Measurements from ENCODE around the gene RANBP3. TPM values are rescaled to one million over a fixed set of nuclear protein-coding genes. Genes with fewer than 3 reads are reported as not detected.

Gene RANBP3
- total and polyA plus RNA-seq, 2 experiments from 2014 or later = 40.2 to 98.3 TPM

DNA sequence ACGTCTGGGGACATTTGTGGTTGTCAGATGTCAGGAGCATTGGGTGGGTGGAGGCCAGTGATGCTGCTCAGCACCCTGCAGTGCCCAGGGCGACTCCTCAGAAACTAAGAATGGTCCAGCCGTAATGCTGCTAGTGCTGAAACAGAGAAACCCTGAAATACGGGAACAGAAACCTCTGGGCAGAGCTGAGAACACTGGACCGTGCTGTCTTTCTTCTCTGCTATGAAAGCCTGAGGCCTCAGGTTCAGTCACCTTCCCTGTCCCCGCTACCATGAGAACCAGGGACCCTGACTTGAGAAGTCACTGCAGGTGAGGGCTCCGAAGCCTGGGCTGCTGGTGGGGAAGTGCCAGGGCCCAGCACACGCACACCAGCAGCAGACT is 50.5 kb downstream of the RANBP3 start (continued):
- TF ChIP-seq ZNF462 (CRISPR knock-in tag; IDR thresholded peaks at IDR 0.05) = no peak

DNA sequence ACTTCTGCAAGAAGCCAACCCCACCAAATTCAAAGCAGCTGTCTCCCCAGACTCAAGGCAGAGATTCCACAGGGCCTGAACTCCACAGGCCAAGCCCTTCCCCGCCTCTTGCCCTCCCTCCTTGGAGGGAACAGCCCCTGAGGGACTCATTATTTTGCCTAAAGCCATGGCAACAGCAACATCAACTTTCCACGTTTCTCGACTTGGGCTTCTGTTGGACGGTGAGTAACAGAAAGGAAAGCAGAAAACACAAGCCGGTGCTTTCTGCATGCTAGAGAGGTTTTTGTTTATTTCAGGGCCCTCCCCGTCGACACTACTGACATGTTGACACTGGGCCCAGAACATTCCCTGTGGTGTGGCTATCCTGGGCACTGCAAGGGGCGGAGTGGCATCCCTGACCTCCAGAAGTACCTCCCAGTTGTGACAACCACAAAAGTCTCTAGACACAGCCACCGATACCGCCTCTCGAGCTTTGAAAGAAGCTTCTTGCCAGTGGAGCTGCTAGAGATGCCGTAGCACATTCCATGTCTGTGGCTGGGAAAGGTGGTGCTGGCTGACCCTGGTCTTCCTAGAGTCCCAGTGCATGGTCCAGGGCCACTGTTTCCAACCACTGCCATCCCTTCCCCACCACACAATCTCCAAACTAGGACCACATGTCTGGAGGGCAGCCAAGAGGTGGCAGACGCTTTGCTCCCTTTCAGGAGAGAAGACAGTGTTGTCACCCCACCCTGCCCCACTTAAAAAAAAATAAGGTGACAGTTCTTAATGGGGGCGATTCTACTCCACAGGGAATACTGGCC is 51.1 kb downstream of the RANBP3 start:
- Histone ChIP-seq H3K79me2 (replicated peaks; ENCODE audit: insufficient read depth) (no peaks in the 10 kb centered on the region), H3K27ac (ENCODE audit: low read depth) (no peak overlapping the region), H2AFZ (no peak overlapping the region), H3K9me2 (ENCODE audit: insufficient read depth) (no peaks in the 10 kb centered on the region), H3K27me3 (ENCODE audit: insufficient read depth) (no peaks in the 10 kb centered on the region), H3K4me1 (ENCODE audit: insufficient read depth) (no peaks in the 10 kb centered on the region), H3F3A (replicated peaks; ENCODE audit: low read depth) (0 out of 2 replicates have a peak, but pooled peaks cover 3% of the 10 kb centered on the region), H3K36me3 (ENCODE audit: insufficient read depth) (peaks cover 26% of the 10 kb centered on the region), H3K4me2 (no peak overlapping the region), H4K20me1 (replicated peaks; ENCODE audit: insufficient read depth) (no peaks in the 10 kb centered on the region; the same call in 1 of the 2 replicates), H3K4me3 (no peak overlapping the region)
- Mint-ChIP-seq H3K27ac (no peak overlapping the region), H3K4me3 (no peak overlapping the region), H3K27me3 (ENCODE audit: insufficient read depth, low read depth, poor library complexity) (peaks cover 9% of the 10 kb centered on the region), H3K4me1 (no peaks in the 10 kb centered on the region), H3K36me3 (ENCODE audit: low read depth) (peaks cover 80% of the 10 kb centered on the region), H3K9me3 (no peaks in the 10 kb centered on the region)
- no peak for ATAC-seq
- no peak for DNase-seq (ENCODE audit: low spot score)
- TF ChIP-seq ZNF114 (CRISPR knock-in tag; IDR thresholded peaks at IDR 0.05) = no peak
- no peak for TF ChIP-seq NANOG (IDR thresholded peaks at IDR 0.05; ENCODE audit: borderline replicate concordance)
- TF ChIP-seq, protein P1, sequence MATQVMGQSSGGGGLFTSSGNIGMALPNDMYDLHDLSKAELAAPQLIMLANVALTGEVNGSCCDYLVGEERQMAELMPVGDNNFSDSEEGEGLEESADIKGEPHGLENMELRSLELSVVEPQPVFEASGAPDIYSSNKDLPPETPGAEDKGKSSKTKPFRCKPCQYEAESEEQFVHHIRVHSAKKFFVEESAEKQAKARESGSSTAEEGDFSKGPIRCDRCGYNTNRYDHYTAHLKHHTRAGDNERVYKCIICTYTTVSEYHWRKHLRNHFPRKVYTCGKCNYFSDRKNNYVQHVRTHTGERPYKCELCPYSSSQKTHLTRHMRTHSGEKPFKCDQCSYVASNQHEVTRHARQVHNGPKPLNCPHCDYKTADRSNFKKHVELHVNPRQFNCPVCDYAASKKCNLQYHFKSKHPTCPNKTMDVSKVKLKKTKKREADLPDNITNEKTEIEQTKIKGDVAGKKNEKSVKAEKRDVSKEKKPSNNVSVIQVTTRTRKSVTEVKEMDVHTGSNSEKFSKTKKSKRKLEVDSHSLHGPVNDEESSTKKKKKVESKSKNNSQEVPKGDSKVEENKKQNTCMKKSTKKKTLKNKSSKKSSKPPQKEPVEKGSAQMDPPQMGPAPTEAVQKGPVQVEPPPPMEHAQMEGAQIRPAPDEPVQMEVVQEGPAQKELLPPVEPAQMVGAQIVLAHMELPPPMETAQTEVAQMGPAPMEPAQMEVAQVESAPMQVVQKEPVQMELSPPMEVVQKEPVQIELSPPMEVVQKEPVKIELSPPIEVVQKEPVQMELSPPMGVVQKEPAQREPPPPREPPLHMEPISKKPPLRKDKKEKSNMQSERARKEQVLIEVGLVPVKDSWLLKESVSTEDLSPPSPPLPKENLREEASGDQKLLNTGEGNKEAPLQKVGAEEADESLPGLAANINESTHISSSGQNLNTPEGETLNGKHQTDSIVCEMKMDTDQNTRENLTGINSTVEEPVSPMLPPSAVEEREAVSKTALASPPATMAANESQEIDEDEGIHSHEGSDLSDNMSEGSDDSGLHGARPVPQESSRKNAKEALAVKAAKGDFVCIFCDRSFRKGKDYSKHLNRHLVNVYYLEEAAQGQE (IDR thresholded peaks at IDR 0.05; ENCODE audit: unreplicated experiment) = no peak
- no peak for TF ChIP-seq ZNF462 (CRISPR knock-in tag; IDR thresholded peaks at IDR 0.05)
